Gastroesophageal sphincter (tissue), 3 donors: Measurements from ENCODE around the gene ABCB6.

Source experiments
- CTCF ChIP-seq, 4 experiments: fragments of 200-600 bp in 2 of 4; fragments of 450-650 bp in 2 of 4; sonication (generic) in 1 of 4; IDR thresholded peaks; one replicate each; pipeline ENCODE4 v1.5.1; 2017 to 2019; ENCODE audit warnings: antibody characterized with exemption in 4 of 4, mild to moderate bottlenecking in 2 of 4, moderate library complexity in 2 of 4
- POLR2AphosphoS5 ChIP-seq: sonication (generic); formaldehyde crosslinking; IDR thresholded peaks from one replicate; pipeline ENCODE4 v1.6.1; 2017; ENCODE audit warnings: antibody characterized with exemption

- TF ChIP-seq POLR2AphosphoS5 (no peak), CTCF (IDR thresholded peaks at IDR 0.05) (no peak)
Observed at GRCh38 chr2:219244789-219245147, 26.0 kb upstream of the ABCB6 start.
